Activated T-helper 17 cell treated with anti-CD3 and anti-CD28 coated beads, Interleukin-2, amount 50 U/mL, for 72 hours (primary cell): ENCODE measurements around the gene LRRC1. TPM values are rescaled to one million over a fixed set of nuclear protein-coding genes. Genes with fewer than 3 reads are reported as not detected.
A peak's percentile ranks its signal among the peaks of the same experiment; 100 is the strongest.

Experiments
- ATAC-seq: fragments of 150-1000 bp; cut with Tn5 transposase; replicated peaks from 2 replicates; pipeline ENCODE4 v1.10.0; 2021; ENCODE audit warnings: mild to moderate bottlenecking, moderate library complexity
- H3K27ac Mint-ChIP-seq: one replicate; pipeline ENCODE4 v1.8.0; 2022; ENCODE audit warnings: mixed read lengths
- H3K27me3 Mint-ChIP-seq: one replicate; pipeline ENCODE4 v1.8.0; 2022; ENCODE audit warnings: mixed read lengths
- H3K36me3 Mint-ChIP-seq: one replicate; pipeline ENCODE4 v1.8.0; 2022; ENCODE audit warnings: low read depth, mild to moderate bottlenecking, mixed read lengths
- H3K4me1 Mint-ChIP-seq: one replicate; pipeline ENCODE4 v1.8.0; 2022; ENCODE audit warnings: mixed read lengths
- H3K4me3 Mint-ChIP-seq: one replicate; pipeline ENCODE4 v1.8.0; 2022; ENCODE audit warnings: mild to moderate bottlenecking, mixed read lengths
- H3K9me3 Mint-ChIP-seq: one replicate; pipeline ENCODE4 v1.8.0; 2022; ENCODE audit warnings: mixed read lengths
- total RNA-seq, 2 donors: library from RNA; stranded (reverse); gene quantifications; one replicate each; pipeline ENCODE4 v1.2.3, GENCODE V29; 2022

LRRC1 gene
- total RNA-seq, 2 donors from 2014 or later: 1.7 to 2.2 TPM

GRCh38 chr6:53932516-53932915, 137.7 kb downstream of the LRRC1 start:
- ATAC-seq: no peak
- peaks cover 3% of the 10 kb centered on the region for H3K27me3 Mint-ChIP-seq

GRCh38 chr6:53934023-53934422, 139.2 kb downstream of the LRRC1 start:
- no peaks in the 10 kb centered on the region for H3K36me3 Mint-ChIP-seq
- H3K27me3 Mint-ChIP-seq: peaks cover 3% of the 10 kb centered on the region
- H3K4me1 Mint-ChIP-seq: peaks cover 16% of the 10 kb centered on the region
- no peak overlapping the region for H3K4me3 Mint-ChIP-seq
- no peak for ATAC-seq
- no peaks in the 10 kb centered on the region for H3K9me3 Mint-ChIP-seq
- no peak overlapping the region for H3K27ac Mint-ChIP-seq

More at GRCh38 chr6:53932516-53932915, 137.7 kb downstream of the LRRC1 start:
- Mint-ChIP-seq H3K9me3 (no peaks in the 10 kb centered on the region), H3K36me3 (no peaks in the 10 kb centered on the region), H3K4me3 (no peak overlapping the region), H3K27ac (no peak overlapping the region), H3K4me1 (peaks cover 5% of the 10 kb centered on the region)

DNA sequence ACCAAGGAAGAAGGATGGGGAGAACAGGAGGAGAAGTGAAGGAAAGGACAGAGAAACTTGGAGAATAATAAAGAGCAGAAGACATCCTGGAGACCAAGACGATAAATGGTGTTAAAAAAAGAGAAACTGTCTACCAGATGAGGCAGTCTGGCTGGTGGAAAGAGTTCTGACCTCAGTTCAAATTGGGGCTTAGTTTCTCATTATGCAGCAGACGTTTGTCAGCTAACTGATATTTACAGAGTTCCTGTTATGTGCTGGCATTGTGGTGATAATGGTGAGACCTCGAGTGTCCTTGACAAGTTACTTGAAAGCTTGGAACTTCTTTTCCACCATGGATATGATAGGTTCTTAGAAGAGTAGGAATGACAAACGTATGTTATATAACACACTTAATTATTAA, 142.7 kb downstream of the LRRC1 start:
- Mint-ChIP-seq H3K4me1 (peaks cover 16% of the 10 kb centered on the region), H3K27me3 (peaks cover 6% of the 10 kb centered on the region), H3K4me3 (no peak overlapping the region), H3K27ac (no peak overlapping the region), H3K9me3 (no peaks in the 10 kb centered on the region), H3K36me3 (no peaks in the 10 kb centered on the region)
- peak; percentile 34 for ATAC-seq

GRCh38 chr6:53938810-53939209, 144.0 kb downstream of the LRRC1 start:
- H3K9me3 Mint-ChIP-seq: no peaks in the 10 kb centered on the region
- peaks cover 16% of the 10 kb centered on the region for H3K4me1 Mint-ChIP-seq
- peak; percentile 40 for ATAC-seq
- H3K27ac Mint-ChIP-seq: no peak overlapping the region
- H3K27me3 Mint-ChIP-seq: peaks cover 11% of the 10 kb centered on the region
- no peak overlapping the region for H3K4me3 Mint-ChIP-seq
- H3K36me3 Mint-ChIP-seq: no peaks in the 10 kb centered on the region

GRCh38 chr6:53939830-53940229, 145.0 kb downstream of the LRRC1 start:
- peaks cover 11% of the 10 kb centered on the region for H3K27me3 Mint-ChIP-seq
- H3K9me3 Mint-ChIP-seq: no peaks in the 10 kb centered on the region

DNA sequence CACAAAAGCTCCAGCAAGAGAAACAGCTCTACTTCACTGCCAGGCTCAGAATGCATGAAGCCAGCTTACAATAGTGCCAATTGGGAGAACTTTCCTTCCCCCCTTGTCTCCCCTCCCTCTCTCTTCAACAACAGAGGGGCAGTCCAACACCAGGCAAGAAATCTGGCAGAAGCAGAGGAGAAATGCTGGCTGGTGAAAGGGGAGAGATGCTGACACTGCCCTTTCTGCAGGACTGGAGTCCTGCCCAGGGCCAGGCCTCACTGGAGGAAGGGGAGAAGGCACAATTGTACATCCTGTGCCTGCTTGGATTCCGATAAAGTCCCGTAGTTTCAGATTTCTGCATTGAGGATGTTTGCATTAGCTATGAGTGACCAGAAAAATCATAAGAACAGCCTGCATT, 148.6 kb downstream of the LRRC1 start:
- Mint-ChIP-seq H3K27me3 (peaks cover 22% of the 10 kb centered on the region), H3K9me3 (peaks cover 4% of the 10 kb centered on the region), H3K27ac (no peak overlapping the region), H3K4me3 (no peak overlapping the region), H3K4me1 (peaks cover 5% of the 10 kb centered on the region), H3K36me3 (no peaks in the 10 kb centered on the region)
- ATAC-seq: no peak

More at GRCh38 chr6:53939830-53940229, 145.0 kb downstream of the LRRC1 start:
- ATAC-seq: no peak
- H3K4me1 Mint-ChIP-seq: peaks cover 16% of the 10 kb centered on the region
- no peak overlapping the region for H3K27ac Mint-ChIP-seq
- H3K4me3 Mint-ChIP-seq: no peak overlapping the region
- no peaks in the 10 kb centered on the region for H3K36me3 Mint-ChIP-seq

GRCh38 chr6:53944091-53944490, 149.3 kb downstream of the LRRC1 start:
- H3K4me3 Mint-ChIP-seq: no peak overlapping the region
- no peak for ATAC-seq
- H3K36me3 Mint-ChIP-seq: no peaks in the 10 kb centered on the region
- H3K9me3 Mint-ChIP-seq: peaks cover 4% of the 10 kb centered on the region
- no peaks in the 10 kb centered on the region for H3K4me1 Mint-ChIP-seq
- H3K27ac Mint-ChIP-seq: no peak overlapping the region
- H3K27me3 Mint-ChIP-seq: peaks cover 22% of the 10 kb centered on the region

- ATAC-seq: no peak
- Mint-ChIP-seq H3K4me3 (no peak overlapping the region), H3K9me3 (peaks cover 4% of the 10 kb centered on the region), H3K36me3 (no peaks in the 10 kb centered on the region), H3K27me3 (peaks cover 22% of the 10 kb centered on the region), H3K4me1 (no peaks in the 10 kb centered on the region), H3K27ac (no peak overlapping the region)
These were observed 149.7 kb downstream of the LRRC1 start for GRCh38 chr6:53944543-53944942.

GRCh38 chr6:53945765-53946407, 151.1 kb downstream of the LRRC1 start:
- H3K4me3 Mint-ChIP-seq: no peak overlapping the region
- ATAC-seq: no peak
- peaks cover 4% of the 10 kb centered on the region for H3K9me3 Mint-ChIP-seq
- H3K4me1 Mint-ChIP-seq: no peaks in the 10 kb centered on the region
- H3K27me3 Mint-ChIP-seq: peaks cover 22% of the 10 kb centered on the region
- H3K27ac Mint-ChIP-seq: no peak overlapping the region
- H3K36me3 Mint-ChIP-seq: no peaks in the 10 kb centered on the region

DNA sequence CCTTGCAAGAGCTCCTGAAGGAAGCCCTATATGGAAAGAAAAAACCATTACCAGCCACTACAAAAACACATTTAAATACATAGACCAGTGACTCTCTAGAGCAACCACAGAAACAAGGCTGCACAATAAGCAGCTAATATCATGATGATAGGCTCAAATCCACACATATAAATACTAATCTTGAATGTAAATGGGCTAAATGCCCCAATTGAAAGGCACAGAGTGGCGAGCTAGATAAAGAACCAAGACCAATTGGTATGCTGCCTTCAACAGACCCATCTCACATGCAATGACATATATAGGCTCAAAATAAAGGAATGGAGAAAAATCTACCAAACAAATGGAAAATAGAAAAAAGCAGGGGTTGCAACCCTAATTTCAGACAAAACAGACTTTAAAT, 153.0 kb downstream of the LRRC1 start:
- H3K9me3 Mint-ChIP-seq: peaks cover 4% of the 10 kb centered on the region
- no peaks in the 10 kb centered on the region for H3K36me3 Mint-ChIP-seq
- peaks cover 18% of the 10 kb centered on the region for H3K27me3 Mint-ChIP-seq
- no peak for ATAC-seq
- H3K4me3 Mint-ChIP-seq: no peak overlapping the region
- no peak overlapping the region for H3K27ac Mint-ChIP-seq
- no peaks in the 10 kb centered on the region for H3K4me1 Mint-ChIP-seq

- Mint-ChIP-seq H3K27ac (no peak overlapping the region), H3K36me3 (no peaks in the 10 kb centered on the region), H3K4me3 (no peak overlapping the region), H3K27me3 (peaks cover 13% of the 10 kb centered on the region), H3K9me3 (peaks cover 4% of the 10 kb centered on the region), H3K4me1 (no peaks in the 10 kb centered on the region)
- ATAC-seq: no peak
These were observed 156.6 kb downstream of the LRRC1 start for GRCh38 chr6:53951383-53951782.

- Mint-ChIP-seq H3K4me3 (no peak overlapping the region), H3K9me3 (no peaks in the 10 kb centered on the region), H3K27ac (no peak overlapping the region), H3K4me1 (no peaks in the 10 kb centered on the region), H3K27me3 (peaks cover 4% of the 10 kb centered on the region), H3K36me3 (no peaks in the 10 kb centered on the region)
- no peak for ATAC-seq
These were observed 161.4 kb downstream of the LRRC1 start for GRCh38 chr6:53956068-53956711.

DNA sequence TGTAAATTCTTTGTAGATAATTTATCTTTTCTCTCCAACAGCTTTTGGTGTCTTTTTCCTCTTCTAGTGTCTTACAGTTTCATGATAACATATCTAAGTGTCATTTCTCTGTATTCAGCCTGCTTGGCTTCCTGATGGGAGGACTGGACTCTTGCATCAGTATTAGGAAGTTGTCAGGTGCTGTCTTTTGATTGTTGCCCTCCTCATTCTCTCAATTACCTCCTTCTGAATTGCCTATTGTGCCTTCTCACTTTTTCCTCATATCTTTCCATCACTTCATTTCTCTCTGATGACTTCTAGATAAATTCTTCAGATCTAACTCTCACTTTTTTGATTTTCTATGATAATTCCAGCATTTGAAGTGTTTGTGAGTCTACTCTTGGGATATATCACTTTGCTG, 162.0 kb downstream of the LRRC1 start:
- Mint-ChIP-seq H3K36me3 (no peaks in the 10 kb centered on the region), H3K4me1 (no peaks in the 10 kb centered on the region), H3K9me3 (no peaks in the 10 kb centered on the region), H3K27me3 (peaks cover 4% of the 10 kb centered on the region), H3K4me3 (no peak overlapping the region), H3K27ac (no peak overlapping the region)
- ATAC-seq: no peak

GRCh38 chr6:53959717-53960116, 164.9 kb downstream of the LRRC1 start:
- Mint-ChIP-seq H3K9me3 (no peaks in the 10 kb centered on the region), H3K27ac (no peak overlapping the region)
- ATAC-seq: no peak

GRCh38 chr6:53960311-53960710, 165.5 kb downstream of the LRRC1 start:
- H3K9me3 Mint-ChIP-seq: no peaks in the 10 kb centered on the region
- no peaks in the 10 kb centered on the region for H3K36me3 Mint-ChIP-seq

More at GRCh38 chr6:53959717-53960116, 164.9 kb downstream of the LRRC1 start:
- Mint-ChIP-seq H3K27me3 (peaks cover 7% of the 10 kb centered on the region), H3K36me3 (no peaks in the 10 kb centered on the region), H3K4me1 (no peaks in the 10 kb centered on the region), H3K4me3 (no peak overlapping the region)

More at GRCh38 chr6:53960311-53960710, 165.5 kb downstream of the LRRC1 start:
- Mint-ChIP-seq H3K27ac (no peak overlapping the region), H3K4me1 (no peaks in the 10 kb centered on the region), H3K4me3 (no peak overlapping the region), H3K27me3 (peaks cover 7% of the 10 kb centered on the region)
- no peak for ATAC-seq
